ENCODE measurements around the gene CDC37. TPM values are rescaled to one million over a fixed set of nuclear protein-coding genes. Genes with fewer than 3 reads are reported as not detected.

CDC37 gene
- total RNA-seq, 1 experiment from 2014 or later = 188 TPM

- intact Hi-C loops (cut with micrococcal nuclease) = loop anchor here (5.0 kb wide), 1 partner anchor 145 kb away; the partner anchor contains the start of genes CDKN2D and KRI1
- no peak overlapping the region for H3K27ac Mint-ChIP-seq (ENCODE audit: low read depth, unreplicated experiment)
- ChIA-PET POLR2A (no interaction called here), CTCF (interaction anchor here (0.6 to 4.0 kb wide), 5 partner anchors 11 to 61 kb away, joined by 3 to 34 read pairs (median 3); partner anchors contain the start of gene CDC37)
- peaks cover 48% of the 10 kb centered on the region for H3K27me3 Mint-ChIP-seq (ENCODE audit: insufficient read depth, unreplicated experiment)
- no peaks in the 10 kb centered on the region for H3K36me3 Mint-ChIP-seq (ENCODE audit: insufficient read depth, unreplicated experiment)
- H3K4me3 Mint-ChIP-seq (ENCODE audit: unreplicated experiment) = no peak overlapping the region
- no peak for TF ChIP-seq CTCF (IDR thresholded peaks at IDR 0.05; ENCODE audit: unreplicated experiment)
- no peak for DNase-seq (ENCODE audit: unreplicated experiment)
- peaks cover 19% of the 10 kb centered on the region for H3K4me1 Mint-ChIP-seq (ENCODE audit: insufficient read depth, unreplicated experiment)
- H3K9me3 Mint-ChIP-seq (ENCODE audit: unreplicated experiment) = no peaks in the 10 kb centered on the region
- no TSS peak for BruUV-seq (replicated peaks)
Measured at GRCh38 chr19:10422046-10422461, 18.7 kb upstream of the CDC37 start.

DNA sequence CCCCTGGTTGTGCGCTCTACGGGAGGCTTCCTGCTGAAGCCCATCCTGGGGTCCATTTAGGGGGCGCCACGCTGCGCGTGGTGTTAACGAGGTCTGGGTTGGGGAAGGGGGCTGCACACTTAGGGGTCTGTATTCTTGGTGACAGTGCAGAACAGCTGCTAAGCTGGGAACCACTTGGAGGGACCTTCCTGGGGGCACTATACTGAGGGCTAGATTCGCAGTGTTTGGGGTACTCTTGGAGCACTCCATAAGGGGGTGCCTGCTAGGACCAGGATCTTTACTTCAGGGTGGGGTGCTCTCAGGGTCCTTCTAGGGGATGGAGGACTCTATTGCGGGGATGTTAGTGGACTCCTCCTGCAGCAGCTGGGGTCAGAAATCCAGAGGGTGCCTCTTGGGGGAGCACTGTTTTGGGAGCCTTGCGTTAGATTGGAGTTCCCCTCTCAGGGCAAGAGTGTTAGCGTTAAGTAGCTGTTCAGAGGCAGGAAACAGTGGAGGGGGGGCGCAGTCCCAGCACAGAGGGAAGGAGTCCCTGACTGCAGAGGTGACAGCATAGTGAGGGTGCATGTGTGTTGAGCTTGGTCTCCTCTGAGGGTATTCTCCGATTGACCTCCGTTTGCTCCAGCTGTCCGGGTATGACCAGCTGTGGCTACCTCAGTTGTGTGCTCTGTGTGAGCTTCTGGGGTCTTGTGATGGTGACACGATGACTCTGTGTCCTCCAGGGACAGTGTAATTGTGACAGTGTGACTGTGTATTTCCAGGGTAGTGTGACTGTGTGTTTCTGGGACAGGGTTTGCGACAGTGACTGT is 18.1 kb upstream of the CDC37 start:
- intact Hi-C loops (cut with micrococcal nuclease) = loop anchor here (5.0 kb wide), 1 partner anchor 146 kb away; the partner anchor contains the start of genes CDKN2D and KRI1
- ChIA-PET CTCF (interaction anchor here (0.6 to 4.0 kb wide), 5 partner anchors 10 to 54 kb away, joined by 3 to 34 read pairs (median 3); partner anchors contain the start of gene CDC37), POLR2A (interaction anchor here (1.2 kb wide), 1 partner anchor 18 kb away, joined by 4 read pairs; the partner anchor contains the start of gene CDC37)
- no TSS peak for BruUV-seq (replicated peaks)
- TF ChIP-seq CTCF (IDR thresholded peaks at IDR 0.05; ENCODE audit: unreplicated experiment) = no peak
- Mint-ChIP-seq H3K4me3 (ENCODE audit: unreplicated experiment) (peak overlapping the region; percentile 36), H3K9me3 (ENCODE audit: unreplicated experiment) (no peaks in the 10 kb centered on the region), H3K4me1 (ENCODE audit: insufficient read depth, unreplicated experiment) (peaks cover 25% of the 10 kb centered on the region), H3K36me3 (ENCODE audit: insufficient read depth, unreplicated experiment) (no peaks in the 10 kb centered on the region), H3K27ac (ENCODE audit: low read depth, unreplicated experiment) (no peak overlapping the region), H3K27me3 (ENCODE audit: insufficient read depth, unreplicated experiment) (peaks cover 48% of the 10 kb centered on the region)
- DNase-seq (ENCODE audit: unreplicated experiment) = no peak

GRCh38 chr19:10420444-10421239 is 17.3 kb upstream of the CDC37 start, which contains the start of gene PDE4A:
TSS of gene PDE4A (plus strand) at chr19:10420538. CDS start at chr19:10420765, 227 bp downstream.
- DNase-seq (ENCODE audit: unreplicated experiment) = peak; percentile 40
- intact Hi-C loops (cut with micrococcal nuclease) = loop anchor here (5.0 kb wide), 1 partner anchor 147 kb away; the partner anchor contains the start of genes CDKN2D and KRI1
- Mint-ChIP-seq H3K4me3 (ENCODE audit: unreplicated experiment) (peak within 1 kb of the TSS; percentile 77), H3K36me3 (ENCODE audit: insufficient read depth, unreplicated experiment) (no peaks in the 10 kb centered on the region), H3K27ac (ENCODE audit: low read depth, unreplicated experiment) (no peak within 1 kb of the TSS), H3K9me3 (ENCODE audit: unreplicated experiment) (no peaks in the 10 kb centered on the region), H3K4me1 (ENCODE audit: insufficient read depth, unreplicated experiment) (peaks cover 25% of the 10 kb centered on the region), H3K27me3 (ENCODE audit: insufficient read depth, unreplicated experiment) (peaks cover 48% of the 10 kb centered on the region)
- POLR2A ChIA-PET = interaction anchor here (1.2 kb wide), 1 partner anchor 17 kb away, joined by 4 read pairs; the partner anchor contains the start of gene CDC37
- CTCF ChIA-PET = interaction anchor here (0.7 to 4.0 kb wide), 5 partner anchors 10 to 537 kb away, joined by 3 to 34 read pairs (median 4); partner anchors contain the start of gene CDC37
- TF ChIP-seq CTCF (IDR thresholded peaks at IDR 0.05; ENCODE audit: unreplicated experiment) = peak; percentile 41
- no TSS peak for BruUV-seq (replicated peaks)

All from MCF 10A (cell line).